Left ventricle myocardium inferior (tissue), 1 donor: Measurements from ENCODE around the gene WFIKKN1. TPM values are rescaled to one million over a fixed set of nuclear protein-coding genes. Genes with fewer than 3 reads are reported as not detected.
A peak's percentile ranks its signal among the peaks of the same experiment; 100 is the strongest.

Source experiments
- DNase-seq: peaks from one replicate; pipeline ENCODE4 v3.0.0-alpha.2; 2020
- H3K27ac ChIP-seq: fragments of 200-600 bp; replicated peaks from 2 replicates; pipeline ENCODE4 v1.8.0; 2021
- H3K27me3 ChIP-seq: fragments of 200-600 bp; 2 replicates; pipeline ENCODE4 v1.8.0; 2021; ENCODE audit warnings: low read depth
- H3K36me3 ChIP-seq: fragments of 200-600 bp; 2 replicates; pipeline ENCODE4 v1.8.0; 2021
- H3K4me1 ChIP-seq: fragments of 200-600 bp; 2 replicates; pipeline ENCODE4 v1.8.0; 2021
- H3K4me3 ChIP-seq: fragments of 200-600 bp; 2 replicates; pipeline ENCODE4 v1.8.0; 2021; ENCODE audit warnings: mild to moderate bottlenecking, moderate library complexity
- H3K9me3 ChIP-seq: fragments of 200-600 bp; replicated peaks from 2 replicates; pipeline ENCODE4 v1.8.0; 2021
- intact Hi-C: fragments of 100-400 bp; cut with micrococcal nuclease; formaldehyde crosslinking; loops from one replicate; pipeline ENCODE4 v1.11.0; 2022
- total RNA-seq: library from RNA; stranded (reverse); fragmentation: NEBNext Ultra II Directional; extraction: Animal tissue kit (Norgen Biotek cat#: 25700); gene quantifications from one replicate; pipeline ENCODE4 v1.2.1, GENCODE V29; 2021
- TF ChIP-seq, protein P1 (sequence below): fragments of 200-600 bp; IDR thresholded peaks from 2 replicates; pipeline ENCODE4 v1.8.0; 2021; ENCODE audit warnings: antibody characterized with exemption, mild to moderate bottlenecking, borderline replicate concordance
- donor health status: DM: no; HTN: yes; CAD: no; lungs with severe emphysema.

Gene WFIKKN1
- total RNA-seq, 1 donor from 2014 or later, result 0.14 TPM

- DNase-seq, result peak; percentile 99
- Histone ChIP-seq H3K4me1 (peaks cover 77% of the 10 kb centered on the region), H3K36me3 (no peaks in the 10 kb centered on the region), H3K27me3 (no peaks in the 10 kb centered on the region), H3K27ac (peak within 1 kb of the TSS; percentile 100), H3K4me3 (peak within 1 kb of the TSS; percentile 94), H3K9me3 (no peaks in the 10 kb centered on the region)
- intact Hi-C loops, result no loop called here
- TF ChIP-seq, protein P1, sequence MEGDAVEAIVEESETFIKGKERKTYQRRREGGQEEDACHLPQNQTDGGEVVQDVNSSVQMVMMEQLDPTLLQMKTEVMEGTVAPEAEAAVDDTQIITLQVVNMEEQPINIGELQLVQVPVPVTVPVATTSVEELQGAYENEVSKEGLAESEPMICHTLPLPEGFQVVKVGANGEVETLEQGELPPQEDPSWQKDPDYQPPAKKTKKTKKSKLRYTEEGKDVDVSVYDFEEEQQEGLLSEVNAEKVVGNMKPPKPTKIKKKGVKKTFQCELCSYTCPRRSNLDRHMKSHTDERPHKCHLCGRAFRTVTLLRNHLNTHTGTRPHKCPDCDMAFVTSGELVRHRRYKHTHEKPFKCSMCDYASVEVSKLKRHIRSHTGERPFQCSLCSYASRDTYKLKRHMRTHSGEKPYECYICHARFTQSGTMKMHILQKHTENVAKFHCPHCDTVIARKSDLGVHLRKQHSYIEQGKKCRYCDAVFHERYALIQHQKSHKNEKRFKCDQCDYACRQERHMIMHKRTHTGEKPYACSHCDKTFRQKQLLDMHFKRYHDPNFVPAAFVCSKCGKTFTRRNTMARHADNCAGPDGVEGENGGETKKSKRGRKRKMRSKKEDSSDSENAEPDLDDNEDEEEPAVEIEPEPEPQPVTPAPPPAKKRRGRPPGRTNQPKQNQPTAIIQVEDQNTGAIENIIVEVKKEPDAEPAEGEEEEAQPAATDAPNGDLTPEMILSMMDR, result no peak
These were observed 41.1 kb upstream of the WFIKKN1 start, which contains the start of gene RAB40C for GRCh38 chr16:589658-590187. TSS of gene RAB40C (plus strand) at chr16:590066. CDS start at chr16:590292, 226 bp downstream.

GRCh38 chr16:590188-590814 lies 40.5 kb upstream of the WFIKKN1 start:
- no peaks in the 10 kb centered on the region for H3K9me3 ChIP-seq
- intact Hi-C loops, result no loop called here
- peak overlapping the region; percentile 90 for H3K27ac ChIP-seq
- no peaks in the 10 kb centered on the region for H3K36me3 ChIP-seq
- H3K4me3 ChIP-seq, result peak overlapping the region; percentile 94
- TF ChIP-seq, protein P1, result peak; percentile 12
- H3K4me1 ChIP-seq, result peaks cover 75% of the 10 kb centered on the region
- no peaks in the 10 kb centered on the region for H3K27me3 ChIP-seq
- DNase-seq, result no peak

DNA sequence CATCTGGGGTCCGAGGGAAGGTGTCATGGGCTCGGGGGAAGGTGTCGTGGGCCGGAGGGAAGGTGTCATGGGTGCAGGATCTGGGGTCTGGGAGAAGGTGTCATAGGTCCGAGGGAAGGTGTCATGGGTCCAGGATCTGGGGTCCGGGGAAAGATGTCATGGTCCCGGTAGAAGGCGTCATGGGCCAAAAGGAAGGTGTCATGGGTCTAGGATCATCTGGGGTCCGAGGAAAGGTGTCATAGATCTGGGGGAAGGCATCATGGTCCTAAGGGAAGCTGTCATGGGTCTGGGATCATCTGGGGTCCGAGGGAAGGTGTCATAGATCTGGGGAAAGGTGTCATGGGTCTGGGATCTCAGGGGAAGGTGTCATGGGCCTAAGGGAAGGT lies 40.0 kb upstream of the WFIKKN1 start:
- no peak for DNase-seq
- intact Hi-C loops, result no loop called here
- Histone ChIP-seq H3K36me3 (no peaks in the 10 kb centered on the region), H3K27me3 (no peaks in the 10 kb centered on the region), H3K9me3 (no peaks in the 10 kb centered on the region), H3K4me3 (peak overlapping the region; percentile 94), H3K27ac (no peak overlapping the region), H3K4me1 (peaks cover 70% of the 10 kb centered on the region)
- TF ChIP-seq, protein P1, result no peak

DNA sequence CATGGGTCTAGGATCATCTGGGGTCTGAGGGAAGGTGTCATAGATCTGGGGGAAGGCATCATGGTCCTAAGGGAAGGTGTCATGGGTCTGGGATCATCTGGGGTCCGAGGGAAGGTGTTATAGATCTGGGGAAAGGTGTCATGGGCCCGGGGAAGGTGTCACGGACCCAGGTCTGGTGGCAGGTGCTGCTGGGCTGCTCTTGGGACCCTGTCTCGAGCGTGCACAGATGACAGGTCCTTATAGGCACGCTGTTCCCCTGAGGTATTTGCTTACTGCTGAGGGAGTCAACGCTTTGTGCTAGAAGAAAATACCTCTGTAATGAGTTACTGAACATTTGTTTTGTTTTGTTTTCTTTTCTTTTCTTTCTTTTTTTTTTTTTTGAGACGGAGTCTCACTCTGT lies 39.6 kb upstream of the WFIKKN1 start:
- H3K4me3 ChIP-seq, result peak overlapping the region; percentile 94
- H3K27me3 ChIP-seq, result no peaks in the 10 kb centered on the region
- H3K27ac ChIP-seq, result no peak overlapping the region
- peaks cover 1% of the 10 kb centered on the region for H3K36me3 ChIP-seq
- H3K9me3 ChIP-seq, result no peaks in the 10 kb centered on the region
- TF ChIP-seq, protein P1, result no peak
- DNase-seq, result no peak
- intact Hi-C loops, result no loop called here
- peaks cover 68% of the 10 kb centered on the region for H3K4me1 ChIP-seq

DNA sequence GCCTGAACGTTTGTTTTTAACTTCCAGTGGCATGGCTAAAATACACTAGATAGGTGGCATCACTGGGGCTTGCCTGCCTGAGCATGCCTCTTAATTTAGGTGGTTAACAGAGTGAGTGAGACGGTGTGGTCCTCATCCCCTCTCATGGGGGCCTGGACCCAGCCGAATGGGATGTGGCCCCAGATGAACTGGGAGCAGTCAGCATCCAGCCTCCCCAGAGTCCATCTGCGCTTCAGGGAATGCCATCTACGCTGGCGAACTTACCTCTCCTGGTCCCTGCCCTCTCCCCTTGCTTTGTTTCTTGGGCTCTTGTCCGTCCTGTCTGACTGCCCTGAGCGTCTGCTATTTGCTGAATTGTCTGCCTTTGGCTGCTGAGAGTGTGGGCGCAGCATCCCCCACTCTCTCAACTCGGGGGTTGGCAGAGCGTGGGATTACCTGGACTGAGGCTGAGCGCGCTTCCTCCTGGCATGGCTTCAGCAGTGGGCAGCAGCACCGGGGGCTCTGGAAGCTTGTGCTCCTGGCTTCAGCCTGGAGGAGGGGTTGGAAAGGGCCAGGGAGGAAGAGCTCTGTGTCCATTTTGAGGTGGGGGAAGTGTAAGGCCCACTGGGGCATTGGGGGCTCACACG lies 38.8 kb upstream of the WFIKKN1 start:
- intact Hi-C loops, result no loop called here
- no peak overlapping the region for H3K4me3 ChIP-seq
- H3K4me1 ChIP-seq, result peaks cover 60% of the 10 kb centered on the region
- DNase-seq, result no peak
- peaks cover 8% of the 10 kb centered on the region for H3K36me3 ChIP-seq
- TF ChIP-seq, protein P1, result no peak
- no peak overlapping the region for H3K27ac ChIP-seq
- H3K9me3 ChIP-seq, result no peaks in the 10 kb centered on the region
- H3K27me3 ChIP-seq, result no peaks in the 10 kb centered on the region
